Measurements from ENCODE around the gene SMC6.

- TF ChIP-seq POLR2A (IDR thresholded peaks at IDR 0.05) = no peak
- TF ChIP-seq, protein P1, sequence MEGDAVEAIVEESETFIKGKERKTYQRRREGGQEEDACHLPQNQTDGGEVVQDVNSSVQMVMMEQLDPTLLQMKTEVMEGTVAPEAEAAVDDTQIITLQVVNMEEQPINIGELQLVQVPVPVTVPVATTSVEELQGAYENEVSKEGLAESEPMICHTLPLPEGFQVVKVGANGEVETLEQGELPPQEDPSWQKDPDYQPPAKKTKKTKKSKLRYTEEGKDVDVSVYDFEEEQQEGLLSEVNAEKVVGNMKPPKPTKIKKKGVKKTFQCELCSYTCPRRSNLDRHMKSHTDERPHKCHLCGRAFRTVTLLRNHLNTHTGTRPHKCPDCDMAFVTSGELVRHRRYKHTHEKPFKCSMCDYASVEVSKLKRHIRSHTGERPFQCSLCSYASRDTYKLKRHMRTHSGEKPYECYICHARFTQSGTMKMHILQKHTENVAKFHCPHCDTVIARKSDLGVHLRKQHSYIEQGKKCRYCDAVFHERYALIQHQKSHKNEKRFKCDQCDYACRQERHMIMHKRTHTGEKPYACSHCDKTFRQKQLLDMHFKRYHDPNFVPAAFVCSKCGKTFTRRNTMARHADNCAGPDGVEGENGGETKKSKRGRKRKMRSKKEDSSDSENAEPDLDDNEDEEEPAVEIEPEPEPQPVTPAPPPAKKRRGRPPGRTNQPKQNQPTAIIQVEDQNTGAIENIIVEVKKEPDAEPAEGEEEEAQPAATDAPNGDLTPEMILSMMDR (IDR thresholded peaks at IDR 0.05) = no peak
Measured at GRCh38 chr2:17793803-17794354, 40.3 kb upstream of the SMC6 start.

Measured in transverse colon (tissue), 3 donors.